Natural killer cell (primary cell): Measurements from ENCODE around the gene CCDC69. TPM values are rescaled to one million over a fixed set of nuclear protein-coding genes. Genes with fewer than 3 reads are reported as not detected.

Source experiments
- ATAC-seq, 3 donors: fragments of 150-1000 bp in 2 of 3; fragments of 200-7000 bp in 1 of 3; cut with Tn5 transposase; 1 replicate in 1 of 3; 2 replicates in 2 of 3; pipeline ENCODE4 v1.10.0; 2021; ENCODE audit warnings: mild to moderate bottlenecking in 2 of 3, moderate library complexity in 2 of 3
- DNase-seq, 2 donors: peaks; one replicate each; pipeline versions ENCODE4 v3.0.0 to v3.0.0-alpha.2; 2013 to 2021; ENCODE audit warnings: mixed read lengths in 1 of 2
- H3K27ac ChIP-seq: one replicate; pipeline ENCODE4 v1.5.1; 2013; ENCODE audit warnings: mild to moderate bottlenecking, low read length
- H3K27me3 ChIP-seq: one replicate; pipeline ENCODE4 v1.6.1; 2013; ENCODE audit warnings: low read length; ENCODE audit not compliant: control insufficient read depth, insufficient read depth
- H3K36me3 ChIP-seq: one replicate; pipeline ENCODE4 v1.6.1; 2013; ENCODE audit warnings: low read length; ENCODE audit not compliant: control insufficient read depth, insufficient read depth
- H3K4me1 ChIP-seq: one replicate; pipeline ENCODE4 v1.6.1; 2013; ENCODE audit warnings: low read length; ENCODE audit not compliant: control insufficient read depth, insufficient read depth
- H3K4me3 ChIP-seq: one replicate; pipeline ENCODE4 v1.5.1; 2013; ENCODE audit warnings: low read length
- H3K9me3 ChIP-seq: one replicate; pipeline ENCODE4 v1.6.1; 2013; ENCODE audit warnings: low read length; ENCODE audit not compliant: control insufficient read depth, insufficient read depth
- H3K27ac Mint-ChIP-seq, 2 donors: one replicate each; pipeline ENCODE4 v1.8.0; 2022; ENCODE audit warnings: mild to moderate bottlenecking in 2 of 2, mixed read lengths in 2 of 2, moderate library complexity in 1 of 2
- H3K27me3 Mint-ChIP-seq, 2 donors: one replicate each; pipeline ENCODE4 v1.8.0; 2022; ENCODE audit warnings: low read depth in 2 of 2, mixed read lengths in 2 of 2
- H3K36me3 Mint-ChIP-seq: one replicate; pipeline ENCODE4 v1.8.0; 2022; ENCODE audit warnings: mixed read lengths
- H3K4me1 Mint-ChIP-seq, 2 donors: one replicate each; pipeline ENCODE4 v1.8.0; 2022; ENCODE audit warnings: mixed read lengths in 2 of 2
- H3K4me3 Mint-ChIP-seq: one replicate; pipeline ENCODE4 v1.8.0; 2022; ENCODE audit warnings: mild to moderate bottlenecking, moderate library complexity, mixed read lengths
- H3K9me3 Mint-ChIP-seq, 2 donors: one replicate each; pipeline ENCODE4 v1.8.0; 2022; ENCODE audit warnings: mixed read lengths in 2 of 2
- CTCF ChIP-seq: fragments of 200-600 bp; IDR thresholded peaks from one replicate; pipeline ENCODE4 v1.8.0; 2022; ENCODE audit warnings: antibody characterized with exemption
- WGBS: methylation state at CpG from one replicate; pipeline ENCODE4 v1.1.7; 2013; ENCODE audit warnings: missing lambda C conversion rate; ENCODE audit not compliant: insufficient coverage; 5-methylcytosine and 5-hydroxymethylcytosine counted together
- intact Hi-C: fragments of 100-400 bp; cut with micrococcal nuclease; formaldehyde crosslinking; loops from one replicate; pipeline ENCODE4 v1.14.2; 2022
- total RNA-seq, 4 donors: library from RNA; stranded (reverse); fragments of 120-200 nt in 1 of 4; gene quantifications; one replicate each; pipeline versions ENCODE4 v1.2.3 to v1.2.4, GENCODE V29; 2013 to 2022

The CCDC69 gene
- total RNA-seq, 3 donors from 2014 or later (not counting 1 experiment from before 2014, with no cell fraction given), result 181 to 227 (median 204) TPM

- peaks cover 100% of the 10 kb centered on the region for H3K4me1 ChIP-seq
- peak overlapping the region; percentile 80 to 95 for H3K27ac Mint-ChIP-seq
- H3K4me3 Mint-ChIP-seq, result peak overlapping the region; percentile 4
These were observed 79.6 kb downstream of the CCDC69 start for GRCh38 chr5:151144275-151144674.

GRCh38 chr5:151143645-151144044 is 80.2 kb downstream of the CCDC69 start:
- no peak for ATAC-seq
- no peaks in the 10 kb centered on the region for H3K9me3 ChIP-seq
- Mint-ChIP-seq H3K27me3 (no peaks in the 10 kb centered on the region), H3K4me3 (peak overlapping the region; percentile 26), H3K27ac (peak overlapping the region; percentile 80 to 95), H3K4me1 (peaks cover 88 to 100% of the 10 kb centered on the region in 2 donors), H3K36me3 (peaks cover 2% of the 10 kb centered on the region), H3K9me3 (no peaks in the 10 kb centered on the region)
- peaks cover 100% of the 10 kb centered on the region for H3K4me1 ChIP-seq
- 83% methylated on average over 7 of the region's 7 CpGs for WGBS
- H3K27me3 ChIP-seq, result no peaks in the 10 kb centered on the region
- intact Hi-C loops, result no loop called here
- no peak for DNase-seq
- no peak overlapping the region for H3K27ac ChIP-seq
- TF ChIP-seq CTCF, result no peak
- no peak overlapping the region for H3K4me3 ChIP-seq
- peaks cover 74% of the 10 kb centered on the region for H3K36me3 ChIP-seq

More at GRCh38 chr5:151144275-151144674, 79.6 kb downstream of the CCDC69 start:
- Histone ChIP-seq H3K4me3 (no peak overlapping the region), H3K27ac (no peak overlapping the region), H3K36me3 (peaks cover 70% of the 10 kb centered on the region), H3K27me3 (no peaks in the 10 kb centered on the region), H3K9me3 (no peaks in the 10 kb centered on the region)
- Mint-ChIP-seq H3K36me3 (no peaks in the 10 kb centered on the region), H3K4me1 (peaks cover 88 to 100% of the 10 kb centered on the region in 2 donors), H3K27me3 (no peaks in the 10 kb centered on the region), H3K9me3 (no peaks in the 10 kb centered on the region)
- no peak for DNase-seq
- 82% methylated on average over 4 of the region's 6 CpGs for WGBS
- no peak for TF ChIP-seq CTCF
- no peak for ATAC-seq
- intact Hi-C loops, result no loop called here

GRCh38 chr5:151142933-151143332 is 81.0 kb downstream of the CCDC69 start:
- Histone ChIP-seq H3K27ac (peak overlapping the region; percentile 53), H3K9me3 (no peaks in the 10 kb centered on the region), H3K27me3 (no peaks in the 10 kb centered on the region), H3K4me1 (peaks cover 100% of the 10 kb centered on the region), H3K4me3 (no peak overlapping the region), H3K36me3 (peaks cover 81% of the 10 kb centered on the region)
- peaks cover 10% of the 10 kb centered on the region for H3K36me3 Mint-ChIP-seq
- no peak for TF ChIP-seq CTCF
- ATAC-seq (no peak), DNase-seq (no peak)
- no peaks in the 10 kb centered on the region for H3K9me3 Mint-ChIP-seq
- peak overlapping the region; percentile 49 for H3K4me3 Mint-ChIP-seq
- intact Hi-C loops, result no loop called here
- H3K4me1 Mint-ChIP-seq, result peaks cover 88 to 100% of the 10 kb centered on the region in 2 donors
- no CpG with 5 or more reads among the region's 1 CpG for WGBS
- no peaks in the 10 kb centered on the region for H3K27me3 Mint-ChIP-seq
- peak overlapping the region; percentile 80 to 95 for H3K27ac Mint-ChIP-seq

GRCh38 chr5:151141535-151141934 is 82.4 kb downstream of the CCDC69 start:
- Mint-ChIP-seq H3K36me3 (peaks cover 24% of the 10 kb centered on the region), H3K9me3 (no peaks in the 10 kb centered on the region), H3K4me3 (peak overlapping the region; percentile 71), H3K27ac (peak overlapping the region; percentile 80 to 95), H3K4me1 (peaks cover 87 to 100% of the 10 kb centered on the region in 2 donors), H3K27me3 (no peaks in the 10 kb centered on the region)
- TF ChIP-seq CTCF, result no peak
- Histone ChIP-seq H3K27ac (peak overlapping the region; percentile 53), H3K27me3 (no peaks in the 10 kb centered on the region), H3K4me1 (peaks cover 86% of the 10 kb centered on the region), H3K4me3 (peak overlapping the region; percentile 1), H3K9me3 (no peaks in the 10 kb centered on the region), H3K36me3 (peaks cover 83% of the 10 kb centered on the region)
- 19% methylated on average over 15 of the region's 15 CpGs for WGBS
- ATAC-seq (peak; percentile 34 to 64 (median 39)), DNase-seq (peak; percentile 34 to 83)
- intact Hi-C loops, result no loop called here
